OCI-LY3 (cell line): Measurements from ENCODE around the gene CD19.
A peak's percentile ranks its signal among the peaks of the same experiment; 100 is the strongest.

Experiments used
- H2AFZ ChIP-seq: fragments of 200-600, 300-600 bp; shearing (Covaris generic); 2 replicates; pipeline ENCODE4 v1.6.0; 2014; ENCODE audit warnings: antibody characterized with exemption, low read depth, low read length
- H3K27ac ChIP-seq: fragments of 200-600, 300-600 bp; sonication (generic); 2 replicates; pipeline ENCODE4 v1.5.1; 2014; ENCODE audit warnings: mild to moderate bottlenecking, low read length, moderate library complexity, mixed read lengths
- H3K27me3 ChIP-seq: fragments of 200-600, 300-600 bp; sonication (generic); 2 replicates; pipeline ENCODE4 v1.6.1; 2014; ENCODE audit warnings: low read depth, low read length, mixed read lengths
- H3K36me3 ChIP-seq: fragments of 200-600, 300-600 bp; sonication (generic); replicated peaks from 2 replicates; pipeline ENCODE3; 2014; ENCODE audit warnings: low read depth, low read length, mixed read lengths
- H3K4me1 ChIP-seq: fragments of 300-600, 200-600 bp; sonication (generic); 2 replicates; pipeline ENCODE4 v1.6.1; 2014; ENCODE audit warnings: low read length, mixed read lengths
- H3K4me2 ChIP-seq: fragments of 200-600, 300-600 bp; sonication (generic); 2 replicates; pipeline ENCODE4 v1.6.1; 2014; ENCODE audit warnings: low read length, mixed read lengths
- H3K4me3 ChIP-seq: fragments of 300-600, 200-600 bp; sonication (generic); 2 replicates; pipeline ENCODE4 v1.5.1; 2014; ENCODE audit warnings: antibody characterized with exemption, mild to moderate bottlenecking, low read length, moderate library complexity
- H3K79me2 ChIP-seq: fragments of 300-600, 200-600 bp; shearing (Covaris generic); 2 replicates; pipeline ENCODE4 v1.6.1; 2014; ENCODE audit warnings: mild to moderate bottlenecking, low read length, mixed read lengths
- H3K9ac ChIP-seq: fragments of 300-600, 200-600 bp; shearing (Covaris generic); 2 replicates; pipeline ENCODE4 v1.6.0; 2014; ENCODE audit warnings: mild to moderate bottlenecking, low read length, moderate library complexity
- H3K9me3 ChIP-seq: fragments of 200-600, 300-600 bp; shearing (Covaris generic); 2 replicates; pipeline ENCODE4 v1.6.1; 2014; ENCODE audit warnings: low read length, mixed read lengths; ENCODE audit not compliant: insufficient read depth
- H4K20me1 ChIP-seq: fragments of 200-600, 300-600 bp; sonication (generic); 2 replicates; pipeline ENCODE4 v1.6.1; 2016; ENCODE audit warnings: low read length, mixed read lengths; ENCODE audit not compliant: insufficient read depth
- EZH2phosphoT487 ChIP-seq: fragments of 200-600 bp; shearing (Covaris generic); IDR thresholded peaks from 2 replicates; pipeline ENCODE4 v1.6.1; 2018; ENCODE audit warnings: antibody characterized with exemption, mixed run types, low read depth
- TF ChIP-seq, protein P1 (sequence below): fragments of 200-600, 300-600 bp; sonication (generic); IDR thresholded peaks from 2 replicates; pipeline ENCODE4 v1.5.1; 2014; ENCODE audit warnings: antibody characterized with exemption, low read length, low read depth

CD19 gene

GRCh38 chr16:28974007-28974436, 42.3 kb downstream of the CD19 start:
- H3K4me2 ChIP-seq, result peak overlapping the region; percentile 79
- no peaks in the 10 kb centered on the region for H3K9me3 ChIP-seq
- H3K36me3 ChIP-seq, result no peaks in the 10 kb centered on the region
- peak overlapping the region; percentile 94 for H3K4me3 ChIP-seq
- H3K79me2 ChIP-seq, result peaks cover 9% of the 10 kb centered on the region; the same call in 1 of the 2 replicates
- peak overlapping the region; percentile 35 for H3K27ac ChIP-seq
- no peaks in the 10 kb centered on the region for H4K20me1 ChIP-seq
- peaks cover 9% of the 10 kb centered on the region for H3K4me1 ChIP-seq
- peak overlapping the region; percentile 84 for H3K9ac ChIP-seq
- H3K27me3 ChIP-seq, result no peaks in the 10 kb centered on the region
- TF ChIP-seq, protein P1, sequence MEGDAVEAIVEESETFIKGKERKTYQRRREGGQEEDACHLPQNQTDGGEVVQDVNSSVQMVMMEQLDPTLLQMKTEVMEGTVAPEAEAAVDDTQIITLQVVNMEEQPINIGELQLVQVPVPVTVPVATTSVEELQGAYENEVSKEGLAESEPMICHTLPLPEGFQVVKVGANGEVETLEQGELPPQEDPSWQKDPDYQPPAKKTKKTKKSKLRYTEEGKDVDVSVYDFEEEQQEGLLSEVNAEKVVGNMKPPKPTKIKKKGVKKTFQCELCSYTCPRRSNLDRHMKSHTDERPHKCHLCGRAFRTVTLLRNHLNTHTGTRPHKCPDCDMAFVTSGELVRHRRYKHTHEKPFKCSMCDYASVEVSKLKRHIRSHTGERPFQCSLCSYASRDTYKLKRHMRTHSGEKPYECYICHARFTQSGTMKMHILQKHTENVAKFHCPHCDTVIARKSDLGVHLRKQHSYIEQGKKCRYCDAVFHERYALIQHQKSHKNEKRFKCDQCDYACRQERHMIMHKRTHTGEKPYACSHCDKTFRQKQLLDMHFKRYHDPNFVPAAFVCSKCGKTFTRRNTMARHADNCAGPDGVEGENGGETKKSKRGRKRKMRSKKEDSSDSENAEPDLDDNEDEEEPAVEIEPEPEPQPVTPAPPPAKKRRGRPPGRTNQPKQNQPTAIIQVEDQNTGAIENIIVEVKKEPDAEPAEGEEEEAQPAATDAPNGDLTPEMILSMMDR, result peak; percentile 56
- TF ChIP-seq EZH2phosphoT487, result no peak
- peak overlapping the region; percentile 94 for H2AFZ ChIP-seq

DNA sequence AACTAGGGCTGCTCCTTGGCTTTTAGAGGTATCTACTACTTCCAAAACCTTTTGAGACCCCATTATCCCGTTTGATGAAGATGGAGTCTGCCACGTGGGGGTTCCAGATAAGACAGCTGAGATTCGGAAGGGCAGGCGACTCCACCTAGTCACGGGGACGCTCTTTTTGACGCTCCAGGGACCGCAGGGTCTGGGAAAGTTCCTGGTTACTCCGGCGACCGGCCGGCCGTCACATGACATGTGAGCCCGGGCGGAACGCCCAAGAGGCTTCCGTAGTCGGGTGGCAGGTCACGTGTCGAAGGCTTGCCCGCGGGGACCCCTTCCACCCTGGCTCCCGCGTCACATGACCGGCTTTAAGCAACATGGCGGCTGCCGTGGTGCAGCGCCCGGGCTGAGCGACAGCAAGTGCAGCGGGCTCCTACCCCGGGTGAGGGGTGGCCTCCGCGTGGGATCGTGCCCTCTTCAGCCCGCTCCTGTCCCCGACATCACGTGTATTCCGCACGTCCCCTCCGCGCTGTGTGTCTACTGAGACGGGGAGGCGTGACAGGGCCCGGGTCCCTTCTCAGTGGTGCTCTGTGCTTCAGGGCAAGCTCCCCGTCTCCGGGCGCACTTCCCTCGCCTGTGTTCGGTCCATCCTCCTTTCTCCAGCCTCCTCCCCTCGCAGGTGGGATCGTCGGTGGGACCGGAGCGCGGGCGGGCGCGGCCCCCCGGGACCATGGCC, 42.8 kb downstream of the CD19 start, which contains the start of gene SPNS1:
TSS of gene SPNS1 (plus strand) at position 342 of the 721 bp plus-strand sequence. CDS start at position 716, 374 bp downstream.
- H3K9me3 ChIP-seq, result no peaks in the 10 kb centered on the region
- no peak for TF ChIP-seq EZH2phosphoT487
- TF ChIP-seq, protein P1, result no peak

DNA sequence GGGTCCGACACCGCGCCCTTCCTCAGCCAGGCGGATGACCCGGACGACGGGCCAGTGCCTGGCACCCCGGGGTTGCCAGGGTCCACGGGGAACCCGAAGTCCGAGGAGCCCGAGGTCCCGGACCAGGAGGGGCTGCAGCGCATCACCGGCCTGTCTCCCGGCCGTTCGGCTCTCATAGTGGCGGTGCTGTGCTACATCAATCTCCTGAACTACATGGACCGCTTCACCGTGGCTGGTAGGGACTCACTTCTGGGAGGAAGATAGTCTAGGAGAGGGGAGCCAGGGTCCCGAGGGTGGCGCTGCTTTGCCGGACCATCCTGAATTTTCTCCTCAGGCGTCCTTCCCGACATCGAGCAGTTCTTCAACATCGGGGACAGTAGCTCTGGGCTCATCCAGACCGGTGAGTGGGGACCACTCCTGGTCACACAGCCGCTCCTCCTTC, 43.4 kb downstream of the CD19 start:
- H4K20me1 ChIP-seq, result no peaks in the 10 kb centered on the region
- H3K79me2 ChIP-seq, result peaks cover 9% of the 10 kb centered on the region; the same call in 1 of the 2 replicates
- peak overlapping the region; percentile 94 for H3K4me3 ChIP-seq
- peaks cover 9% of the 10 kb centered on the region for H3K4me1 ChIP-seq
- no peak overlapping the region for H3K27ac ChIP-seq
- H2AFZ ChIP-seq, result no peak overlapping the region
- H3K36me3 ChIP-seq, result no peaks in the 10 kb centered on the region
- peak overlapping the region; percentile 79 for H3K4me2 ChIP-seq
- no peaks in the 10 kb centered on the region for H3K27me3 ChIP-seq
- H3K9ac ChIP-seq, result peak overlapping the region; percentile 58
- no peak for TF ChIP-seq EZH2phosphoT487
- TF ChIP-seq, protein P1, result no peak
- no peaks in the 10 kb centered on the region for H3K9me3 ChIP-seq

More for the DNA sequence above, 42.8 kb downstream of the CD19 start, which contains the start of gene SPNS1:
- Histone ChIP-seq H3K27me3 (no peaks in the 10 kb centered on the region), H3K36me3 (no peaks in the 10 kb centered on the region), H3K4me2 (peak within 1 kb of the TSS; percentile 79), H4K20me1 (no peaks in the 10 kb centered on the region), H3K27ac (peak within 1 kb of the TSS; percentile 35), H3K4me3 (peak within 1 kb of the TSS; percentile 94), H2AFZ (peak within 1 kb of the TSS; percentile 94), H3K4me1 (peaks cover 9% of the 10 kb centered on the region), H3K79me2 (peaks cover 9% of the 10 kb centered on the region; the same call in 1 of the 2 replicates), H3K9ac (peak within 1 kb of the TSS; percentile 84)
